HG02763 (cell line): ENCODE measurements around the gene TAX1BP3.

Experiments
- ATAC-seq: cut with Tn5 transposase; IDR thresholded peaks from one replicate; pipeline ENCODE4 v1.9.1; 2021; ENCODE audit warnings: mild to moderate bottlenecking, moderate library complexity; ENCODE audit not compliant: unreplicated experiment

The TAX1BP3 gene

GRCh38 chr17:3688852-3689261 is 20.5 kb upstream of the TAX1BP3 start:
- ATAC-seq, result no peak

- no peak for ATAC-seq
These were observed 19.7 kb upstream of the TAX1BP3 start for GRCh38 chr17:3688027-3688553.

GRCh38 chr17:3685174-3685573 is 16.8 kb upstream of the TAX1BP3 start:
- ATAC-seq, result no peak

GRCh38 chr17:3683054-3683511 is 14.7 kb upstream of the TAX1BP3 start:
- ATAC-seq, result no peak

- ATAC-seq, result no peak
These were observed 13.7 kb upstream of the TAX1BP3 start for GRCh38 chr17:3682033-3682432.

GRCh38 chr17:3681565-3681964 is 13.2 kb upstream of the TAX1BP3 start:
- ATAC-seq, result no peak

GRCh38 chr17:3681057-3681456 is 12.7 kb upstream of the TAX1BP3 start:
- no peak for ATAC-seq

GRCh38 chr17:3679531-3680126 is 11.3 kb upstream of the TAX1BP3 start:
- ATAC-seq, result no peak

GRCh38 chr17:3678821-3679530 is 10.6 kb upstream of the TAX1BP3 start:
- no peak for ATAC-seq

- ATAC-seq, result no peak
These were observed 9.9 kb upstream of the TAX1BP3 start for GRCh38 chr17:3678095-3678820.

GRCh38 chr17:3675886-3676285 is 7.5 kb upstream of the TAX1BP3 start:
- ATAC-seq, result no peak

GRCh38 chr17:3672571-3672970 is 4.2 kb upstream of the TAX1BP3 start:
- ATAC-seq, result no peak

- ATAC-seq, result no peak
These were observed 1.2 kb upstream of the TAX1BP3 start for GRCh38 chr17:3669548-3669947.

- ATAC-seq, result peak; percentile 3
These were observed 638 bp upstream of the TAX1BP3 start for GRCh38 chr17:3669085-3669347.

- peak; percentile 8 for ATAC-seq
These were observed 756 bp downstream of the TAX1BP3 start for GRCh38 chr17:3667366-3668278.

- no peak for ATAC-seq
These were observed 1.9 kb downstream of the TAX1BP3 start for GRCh38 chr17:3666516-3666915.

- ATAC-seq, result no peak
These were observed 2.5 kb downstream of the TAX1BP3 start for GRCh38 chr17:3665834-3666233.

- no peak for ATAC-seq
These were observed 5.0 kb downstream of the TAX1BP3 start for GRCh38 chr17:3663102-3664011.

GRCh38 chr17:3660311-3660891 is 8.0 kb downstream of the TAX1BP3 start:
- ATAC-seq, result no peak
